HG03469 (cell line): ENCODE results near the gene MTHFSD.

Experiments used
- ATAC-seq: cut with Tn5 transposase; IDR thresholded peaks from one replicate; pipeline ENCODE4 v1.9.1; 2021; ENCODE audit warnings: mild to moderate bottlenecking, moderate library complexity, moderate number of reproducible peaks; ENCODE audit not compliant: unreplicated experiment

Gene MTHFSD

DNA sequence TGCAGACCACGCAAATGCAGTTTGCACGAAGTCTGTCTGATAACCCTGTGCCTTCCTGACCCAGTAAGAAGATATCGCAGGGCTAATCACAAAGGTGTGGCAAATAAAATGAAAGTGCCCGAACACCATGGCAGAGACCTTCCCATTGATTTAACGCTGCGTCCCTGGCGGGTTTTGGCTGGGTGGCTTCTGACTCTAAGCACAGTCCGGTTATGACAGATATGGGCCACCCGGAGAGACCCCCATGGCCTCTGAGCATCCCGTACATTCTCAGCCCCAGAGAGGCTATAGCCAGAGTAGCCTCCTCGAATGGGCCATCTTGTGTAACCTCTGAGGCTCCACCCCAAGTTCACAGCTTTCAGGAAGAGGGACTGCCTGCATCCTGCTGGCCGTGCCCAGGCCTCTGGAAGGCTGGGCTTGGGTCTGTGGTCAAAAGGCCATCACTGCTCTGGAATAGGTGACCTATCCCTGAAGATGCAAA is 17.0 kb upstream of the MTHFSD start:
- no peak for ATAC-seq

DNA sequence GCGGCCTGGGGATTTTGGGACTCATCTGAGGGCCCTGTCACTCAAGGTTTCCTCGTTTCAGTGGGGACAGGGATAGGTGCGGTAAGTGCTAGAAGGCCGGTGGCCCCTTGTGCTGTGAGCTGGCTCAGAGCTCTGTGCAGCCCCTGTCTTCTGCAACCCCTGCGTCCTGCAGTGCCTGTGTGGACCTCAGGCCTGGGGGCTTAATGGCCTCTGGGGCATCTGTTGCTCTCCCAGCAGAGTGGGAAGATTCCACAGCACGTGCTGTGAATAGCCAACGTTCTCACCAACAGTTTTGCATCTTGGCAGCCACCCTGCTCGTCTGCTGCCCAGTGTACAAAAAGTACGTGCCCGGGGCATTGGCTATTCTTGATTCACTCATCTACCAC is 16.5 kb upstream of the MTHFSD start:
- ATAC-seq, result no peak

DNA sequence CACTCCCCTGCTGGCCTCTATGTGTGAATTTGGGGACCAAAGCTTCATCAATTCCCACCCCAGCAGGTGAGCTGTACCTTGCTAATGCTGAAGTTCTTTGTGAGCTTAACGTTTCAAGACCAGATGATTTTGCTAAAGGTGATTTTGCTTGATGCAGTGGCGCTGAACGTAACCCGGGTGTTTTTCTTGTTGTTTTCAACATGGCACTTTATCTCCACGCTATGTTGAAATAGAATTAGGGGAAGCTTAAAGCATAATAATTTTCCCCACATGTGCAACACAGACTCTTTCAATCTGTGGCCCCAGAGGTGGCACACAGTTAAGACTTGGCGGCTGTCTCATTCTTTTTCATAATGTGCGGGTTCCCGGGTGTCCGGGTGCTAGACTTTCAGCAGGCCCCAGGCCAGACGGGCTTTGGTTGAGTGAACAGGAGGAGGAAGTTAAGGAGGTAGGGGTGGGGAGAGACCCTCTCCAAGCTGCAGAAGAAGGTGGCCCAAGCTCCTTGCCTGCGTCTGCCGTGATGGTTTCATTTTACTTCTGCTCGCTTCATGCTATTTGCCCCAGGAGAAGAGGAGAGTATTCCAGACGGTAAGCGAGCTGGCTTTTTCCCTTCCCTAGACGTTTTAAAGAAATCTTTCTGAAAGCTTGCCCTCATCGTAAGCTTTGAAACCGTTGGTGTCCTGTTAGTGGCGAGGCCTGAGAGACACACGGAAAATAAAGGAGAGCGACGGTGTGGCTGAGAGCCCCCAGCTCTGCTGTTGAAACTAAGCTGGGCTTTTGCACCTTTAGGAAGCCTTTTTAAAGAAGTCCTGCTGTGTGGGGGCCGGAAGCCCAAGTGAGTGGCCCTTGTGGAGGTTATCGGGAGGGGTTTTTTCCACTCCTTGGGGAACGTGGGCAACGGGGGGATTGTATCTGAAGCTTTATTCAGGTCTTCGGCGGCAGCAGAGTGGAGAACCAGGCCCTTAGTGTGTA is 15.8 kb upstream of the MTHFSD start:
- ATAC-seq, result no peak

DNA sequence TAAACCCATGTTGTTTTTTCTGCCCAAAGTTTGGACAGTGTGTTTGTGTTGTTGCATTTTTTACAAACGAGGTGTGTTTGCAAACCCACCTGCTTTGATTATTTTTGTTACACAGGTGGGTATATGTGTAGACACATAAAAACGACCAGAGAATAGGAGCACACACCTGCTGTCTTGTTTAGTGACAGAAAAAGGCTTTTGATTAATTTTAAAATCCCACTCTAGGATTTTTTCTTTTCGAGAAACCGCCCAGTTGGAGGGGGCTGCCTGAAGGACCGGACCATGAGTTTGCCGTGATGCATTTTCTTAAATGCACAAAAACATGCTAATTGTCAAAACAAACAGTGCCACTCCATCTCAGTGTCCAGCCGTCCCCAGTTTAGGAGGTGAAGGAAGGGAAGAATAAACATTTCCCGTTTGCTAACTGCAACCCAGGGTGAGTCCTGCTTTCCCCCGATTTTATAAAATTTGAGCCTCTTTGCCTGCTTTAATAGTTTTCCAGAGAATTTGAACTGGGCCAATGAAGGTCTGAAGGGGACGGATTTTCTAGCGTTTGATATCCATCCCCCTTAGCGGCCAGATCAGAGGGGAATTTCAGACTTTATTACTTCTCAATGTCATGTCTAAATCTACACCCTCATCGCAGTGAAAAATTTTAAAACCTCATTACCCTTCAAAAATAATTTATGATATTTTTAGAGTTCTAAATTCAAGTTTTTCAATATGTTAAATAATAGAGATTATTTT is 14.8 kb upstream of the MTHFSD start:
- ATAC-seq, result no peak

DNA sequence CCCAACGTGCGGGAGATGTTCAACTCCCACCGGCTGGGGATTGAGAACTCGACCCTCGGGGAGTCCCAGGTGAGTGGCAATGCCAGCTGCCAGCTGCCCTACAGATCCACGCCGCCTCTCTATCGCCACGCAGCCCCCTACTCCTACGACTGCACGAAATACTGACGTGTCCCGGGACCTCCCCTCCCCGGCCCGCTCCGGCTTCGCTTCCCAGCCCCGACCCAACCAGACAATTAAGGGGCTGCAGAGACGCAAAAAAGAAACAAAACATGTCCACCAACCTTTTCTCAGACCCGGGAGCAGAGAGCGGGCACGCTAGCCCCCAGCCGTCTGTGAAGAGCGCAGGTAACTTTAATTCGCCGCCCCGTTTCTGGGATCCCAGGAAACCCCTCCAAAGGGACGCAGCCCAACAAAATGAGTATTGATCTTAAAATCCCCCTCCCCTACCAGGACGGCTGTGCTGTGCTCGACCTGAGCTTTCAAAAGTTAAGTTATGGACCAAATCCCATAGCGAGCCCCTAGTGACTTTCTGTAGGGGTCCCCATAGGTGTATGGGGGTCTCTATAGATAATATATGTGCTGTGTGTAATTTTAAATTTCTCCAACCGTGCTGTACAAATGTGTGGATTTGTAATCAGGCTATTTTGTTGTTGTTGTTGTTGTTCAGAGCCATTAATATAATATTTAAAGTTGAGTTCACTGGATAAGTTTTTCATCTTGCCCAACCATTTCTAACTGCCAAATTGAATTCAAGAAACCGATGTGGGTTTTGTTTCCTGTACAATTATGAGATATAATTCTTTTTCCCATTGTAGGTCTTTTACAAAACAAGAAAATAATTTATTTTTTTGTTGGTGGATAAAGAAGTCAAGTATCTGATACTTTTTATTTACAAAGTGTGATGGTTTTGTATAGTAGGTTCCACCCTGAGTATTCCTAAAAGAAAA is 13.9 kb upstream of the MTHFSD start:
- ATAC-seq, result no peak

DNA sequence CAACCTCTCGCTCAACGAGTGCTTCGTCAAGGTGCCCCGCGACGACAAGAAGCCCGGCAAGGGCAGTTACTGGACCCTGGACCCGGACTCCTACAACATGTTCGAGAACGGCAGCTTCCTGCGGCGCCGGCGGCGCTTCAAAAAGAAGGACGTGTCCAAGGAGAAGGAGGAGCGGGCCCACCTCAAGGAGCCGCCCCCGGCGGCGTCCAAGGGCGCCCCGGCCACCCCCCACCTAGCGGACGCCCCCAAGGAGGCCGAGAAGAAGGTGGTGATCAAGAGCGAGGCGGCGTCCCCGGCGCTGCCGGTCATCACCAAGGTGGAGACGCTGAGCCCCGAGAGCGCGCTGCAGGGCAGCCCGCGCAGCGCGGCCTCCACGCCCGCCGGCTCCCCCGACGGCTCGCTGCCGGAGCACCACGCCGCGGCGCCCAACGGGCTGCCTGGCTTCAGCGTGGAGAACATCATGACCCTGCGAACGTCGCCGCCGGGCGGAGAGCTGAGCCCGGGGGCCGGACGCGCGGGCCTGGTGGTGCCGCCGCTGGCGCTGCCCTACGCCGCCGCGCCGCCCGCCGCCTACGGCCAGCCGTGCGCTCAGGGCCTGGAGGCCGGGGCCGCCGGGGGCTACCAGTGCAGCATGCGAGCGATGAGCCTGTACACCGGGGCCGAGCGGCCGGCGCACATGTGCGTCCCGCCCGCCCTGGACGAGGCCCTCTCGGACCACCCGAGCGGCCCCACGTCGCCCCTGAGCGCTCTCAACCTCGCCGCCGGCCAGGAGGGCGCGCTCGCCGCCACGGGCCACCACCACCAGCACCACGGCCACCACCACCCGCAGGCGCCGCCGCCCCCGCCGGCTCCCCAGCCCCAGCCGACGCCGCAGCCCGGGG is 12.9 kb upstream of the MTHFSD start:
- no peak for ATAC-seq

DNA sequence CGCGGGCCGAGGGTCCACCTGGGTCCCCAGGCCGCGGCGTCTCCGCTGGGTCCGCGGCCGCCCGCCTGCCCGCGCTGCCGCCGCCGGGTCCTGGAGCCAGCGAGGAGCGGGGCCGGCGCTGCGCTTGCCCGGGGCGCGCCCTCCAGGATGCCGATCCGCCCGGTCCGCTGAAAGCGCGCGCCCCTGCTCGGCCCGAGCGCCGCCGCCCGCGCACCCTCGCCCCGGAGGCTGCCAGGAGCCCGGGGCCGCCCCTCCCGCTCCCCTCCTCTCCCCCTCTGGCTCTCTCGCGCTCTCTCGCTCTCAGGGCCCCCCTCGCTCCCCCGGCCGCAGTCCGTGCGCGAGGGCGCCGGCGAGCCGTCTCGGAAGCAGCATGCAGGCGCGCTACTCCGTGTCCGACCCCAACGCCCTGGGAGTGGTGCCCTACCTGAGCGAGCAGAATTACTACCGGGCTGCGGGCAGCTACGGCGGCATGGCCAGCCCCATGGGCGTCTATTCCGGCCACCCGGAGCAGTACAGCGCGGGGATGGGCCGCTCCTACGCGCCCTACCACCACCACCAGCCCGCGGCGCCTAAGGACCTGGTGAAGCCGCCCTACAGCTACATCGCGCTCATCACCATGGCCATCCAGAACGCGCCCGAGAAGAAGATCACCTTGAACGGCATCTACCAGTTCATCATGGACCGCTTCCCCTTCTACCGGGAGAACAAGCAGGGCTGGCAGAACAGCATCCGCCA is 12.1 kb upstream of the MTHFSD start:
- no peak for ATAC-seq

DNA sequence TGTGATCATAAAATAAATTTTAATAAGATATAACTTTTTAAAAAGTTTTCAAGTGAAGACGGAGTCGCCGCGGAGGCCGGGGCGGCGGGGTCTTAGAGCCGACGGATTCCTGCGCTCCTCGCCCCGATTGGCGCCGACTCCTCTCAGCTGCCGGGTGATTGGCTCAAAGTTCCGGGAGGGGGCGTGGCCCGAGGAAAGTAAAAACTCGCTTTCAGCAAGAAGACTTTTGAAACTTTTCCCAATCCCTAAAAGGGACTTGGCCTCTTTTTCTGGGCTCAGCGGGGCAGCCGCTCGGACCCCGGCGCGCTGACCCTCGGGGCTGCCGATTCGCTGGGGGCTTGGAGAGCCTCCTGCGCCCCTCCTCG is 11.5 kb upstream of the MTHFSD start, which contains the start of gene FOXC2:
Gene FOXC2, plus strand, starts transcription at position 229 of the 365 bp plus-strand sequence. CDS start 507 bp downstream, outside the sequence.
- ATAC-seq, result no peak

DNA sequence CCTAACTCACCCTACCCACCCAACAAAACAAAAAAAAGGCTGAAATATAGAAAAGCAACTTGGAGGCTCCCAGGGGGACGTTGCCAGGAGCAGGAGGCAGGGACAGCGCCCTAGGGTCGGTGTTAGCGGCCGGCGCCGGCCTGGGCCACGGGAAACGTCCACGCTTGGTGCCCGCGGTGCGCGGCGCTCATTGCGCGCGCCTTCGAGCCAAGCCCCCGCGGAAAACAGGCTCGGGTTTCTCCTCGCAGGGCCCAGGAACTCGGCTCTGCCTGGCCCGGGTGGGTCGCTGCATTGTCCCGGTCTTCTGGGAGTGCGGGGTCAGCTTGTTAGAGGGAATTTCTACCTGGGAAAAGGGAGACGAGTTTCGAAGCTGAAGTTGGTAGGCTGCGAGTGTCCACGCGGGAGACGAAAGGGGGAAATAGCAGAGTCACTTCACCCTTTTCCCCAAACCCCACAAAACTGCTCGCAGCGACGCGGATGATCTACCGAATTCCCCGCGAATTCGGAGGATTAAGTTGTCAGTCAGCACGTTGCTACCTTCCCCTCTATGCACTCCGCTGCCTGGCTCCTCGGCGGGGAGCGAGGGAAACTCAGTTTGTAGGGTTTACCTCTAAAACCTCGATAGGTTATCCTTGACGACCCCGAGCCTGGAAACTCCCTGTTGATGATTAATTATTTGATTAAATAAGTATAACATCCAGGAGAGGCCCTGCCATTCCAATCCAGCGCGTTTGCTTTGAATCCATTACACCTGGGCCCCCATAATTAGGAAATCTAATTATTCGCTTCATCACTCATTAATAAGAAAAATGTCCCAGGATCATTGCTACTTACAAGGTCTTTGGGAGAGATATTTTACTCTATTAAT is 10.8 kb upstream of the MTHFSD start:
- no peak for ATAC-seq

DNA sequence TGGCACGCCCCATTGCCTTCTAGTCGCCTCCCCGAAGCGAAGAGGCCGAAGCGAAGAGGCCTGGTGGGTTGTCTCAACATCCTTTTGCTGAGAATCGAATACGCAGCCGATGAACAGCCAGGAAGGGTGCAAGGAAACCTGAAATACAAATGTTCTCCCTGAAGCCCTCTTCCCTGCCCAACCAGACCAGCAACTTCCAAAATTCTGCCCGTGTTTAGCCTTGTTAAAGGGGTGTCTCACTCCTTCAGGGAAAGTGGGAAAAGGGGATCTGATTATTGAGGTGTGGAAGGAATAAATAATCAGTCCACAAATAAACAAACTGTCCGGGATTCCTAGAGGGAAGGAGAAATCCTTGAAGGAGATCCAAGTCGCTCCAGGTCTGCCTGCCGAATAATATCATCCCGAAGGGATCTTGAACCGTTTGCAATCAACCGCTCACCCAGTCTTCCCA is 10.2 kb upstream of the MTHFSD start:
- no peak for ATAC-seq

DNA sequence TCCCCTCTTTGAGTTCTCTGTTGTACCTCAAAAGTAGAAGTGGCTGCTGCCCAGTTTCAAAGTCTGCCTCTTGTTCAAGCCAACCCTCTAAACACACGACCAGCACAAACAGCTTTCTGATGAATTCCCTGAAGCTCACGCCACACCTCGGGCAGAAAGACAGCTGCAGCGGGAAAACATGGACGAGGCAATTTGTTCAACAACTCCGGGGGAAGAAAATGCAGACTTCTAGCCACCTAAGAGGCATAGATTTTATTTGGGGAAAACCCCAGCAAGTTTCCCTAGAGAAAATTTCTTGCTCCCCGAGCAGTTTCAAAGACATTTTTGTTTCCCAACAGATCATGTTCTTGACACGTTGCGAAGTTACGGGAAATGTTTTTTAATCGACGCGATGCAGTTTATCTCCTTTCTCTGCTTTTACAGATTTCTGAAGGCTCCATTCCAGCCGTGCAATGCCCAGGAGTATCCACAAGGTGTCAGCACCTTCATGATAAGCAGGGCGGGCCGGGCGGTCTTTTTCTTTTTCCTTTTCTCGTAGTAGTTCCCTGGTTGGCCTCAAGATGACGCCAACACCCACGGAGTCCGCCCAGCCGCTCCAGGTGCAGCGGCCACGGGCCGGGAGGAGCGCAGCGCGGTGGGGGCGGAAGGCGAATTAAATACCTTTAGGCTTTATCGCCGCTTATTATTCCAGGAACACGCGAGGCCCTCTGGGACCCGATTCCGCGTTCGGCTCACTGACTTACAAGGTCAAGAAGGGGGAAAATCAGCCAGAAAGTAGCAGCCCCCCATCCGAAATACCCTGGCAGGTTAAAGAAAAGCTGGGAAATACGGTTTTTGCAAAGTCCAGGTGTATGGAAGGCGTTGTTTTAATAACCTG is 8.7 kb upstream of the MTHFSD start:
- no peak for ATAC-seq

DNA sequence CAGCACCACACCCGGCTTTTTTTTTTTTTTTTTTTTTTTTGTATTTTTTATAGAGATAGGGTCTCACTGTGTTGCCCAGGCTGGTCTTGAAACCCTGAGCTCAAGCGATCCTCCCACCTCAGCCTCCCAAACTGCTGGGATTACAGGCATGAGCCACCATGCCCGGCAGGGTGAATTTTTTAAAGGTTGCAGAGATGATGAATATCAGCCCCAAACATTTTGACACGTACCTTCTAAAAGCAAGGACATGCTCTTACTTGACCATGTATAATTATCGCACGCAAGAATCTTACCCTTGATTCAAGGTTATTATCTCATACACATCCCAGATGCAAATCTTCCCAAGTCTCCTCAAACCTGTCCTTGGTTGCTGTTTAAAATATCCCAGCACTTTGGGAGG is 7.3 kb upstream of the MTHFSD start:
- ATAC-seq, result no peak

DNA sequence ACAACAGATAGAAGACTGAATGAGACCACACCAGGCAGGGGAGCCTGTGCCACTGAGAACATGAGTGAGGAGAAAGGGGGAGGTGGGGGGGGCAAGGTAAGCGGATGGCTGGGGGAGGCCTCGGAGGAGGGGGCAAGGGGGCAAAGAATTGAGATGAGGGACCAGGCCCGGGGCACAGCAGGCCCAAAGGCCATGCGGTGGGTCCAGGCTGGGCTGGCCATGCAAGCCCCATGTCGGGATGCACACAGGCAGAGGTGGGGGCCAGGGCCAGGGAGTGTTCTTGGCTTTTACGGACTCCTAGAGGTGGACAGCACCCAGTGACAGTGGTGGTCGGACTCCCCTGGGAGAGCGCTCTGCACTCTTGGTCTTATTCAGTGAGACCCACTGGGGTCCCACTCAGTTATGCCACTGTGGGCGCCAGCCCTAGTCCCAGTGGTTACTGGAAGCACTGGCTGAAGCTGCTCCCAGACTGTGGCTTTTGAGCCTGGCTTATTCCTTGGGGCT is 4.8 kb upstream of the MTHFSD start:
- ATAC-seq, result no peak

DNA sequence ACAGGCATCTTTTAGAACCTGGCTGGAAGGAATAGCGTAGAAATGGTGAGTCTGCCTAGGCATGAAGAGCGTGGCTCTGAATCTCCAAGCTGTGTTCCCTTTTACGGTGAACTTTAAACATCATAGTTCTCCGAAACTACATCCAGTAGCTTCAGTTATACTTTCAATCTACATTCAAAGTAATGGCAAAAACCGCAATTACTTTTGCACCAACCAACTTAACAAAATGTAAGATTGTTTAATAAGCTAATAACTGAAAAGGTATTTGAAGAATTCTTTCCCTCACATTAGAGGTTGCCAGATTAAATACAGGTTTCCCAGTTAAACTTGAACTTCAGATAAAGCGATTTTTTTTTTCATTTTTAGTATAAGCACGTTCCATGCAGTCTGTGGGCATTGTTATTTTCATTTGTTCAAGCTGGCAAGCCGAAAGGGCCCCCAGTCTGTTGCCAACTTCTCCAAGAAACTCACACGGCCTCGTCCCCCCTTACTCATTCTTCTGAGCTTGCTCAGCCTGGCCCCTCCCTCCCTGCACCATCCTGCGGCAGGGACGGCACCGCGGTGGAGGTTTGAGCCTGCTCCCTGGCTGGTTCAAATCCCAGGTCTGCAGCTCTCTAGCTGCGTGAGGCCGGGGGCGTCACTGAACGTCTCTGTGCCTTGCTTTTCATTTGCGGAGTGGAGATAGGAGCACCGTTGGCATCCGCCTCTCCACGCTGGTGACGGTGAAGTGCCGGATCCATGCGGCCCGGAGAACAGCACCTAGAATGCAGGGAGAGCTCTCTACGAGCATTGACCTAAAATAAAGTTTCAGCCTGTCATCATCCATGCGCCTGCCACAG is 3.5 kb upstream of the MTHFSD start:
- no peak for ATAC-seq

DNA sequence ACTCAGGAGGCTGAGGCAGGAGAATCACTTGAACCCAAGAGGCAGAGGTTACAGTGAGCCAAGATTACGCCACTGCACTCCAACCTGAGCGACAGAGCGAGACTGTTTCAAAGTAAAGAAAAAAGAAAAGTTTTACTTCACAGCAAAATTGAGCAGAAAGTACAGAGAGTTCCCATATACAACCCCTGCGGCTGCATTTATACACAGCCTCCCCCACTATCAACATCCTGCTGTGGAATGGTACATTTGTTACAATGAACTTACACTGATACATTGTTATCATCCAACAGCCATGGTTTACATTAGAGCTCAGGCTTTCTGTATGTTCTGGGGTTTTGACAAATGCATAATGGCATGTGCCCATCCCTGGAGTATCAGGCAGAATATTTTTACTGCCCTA is 2.6 kb upstream of the MTHFSD start:
- ATAC-seq, result no peak

DNA sequence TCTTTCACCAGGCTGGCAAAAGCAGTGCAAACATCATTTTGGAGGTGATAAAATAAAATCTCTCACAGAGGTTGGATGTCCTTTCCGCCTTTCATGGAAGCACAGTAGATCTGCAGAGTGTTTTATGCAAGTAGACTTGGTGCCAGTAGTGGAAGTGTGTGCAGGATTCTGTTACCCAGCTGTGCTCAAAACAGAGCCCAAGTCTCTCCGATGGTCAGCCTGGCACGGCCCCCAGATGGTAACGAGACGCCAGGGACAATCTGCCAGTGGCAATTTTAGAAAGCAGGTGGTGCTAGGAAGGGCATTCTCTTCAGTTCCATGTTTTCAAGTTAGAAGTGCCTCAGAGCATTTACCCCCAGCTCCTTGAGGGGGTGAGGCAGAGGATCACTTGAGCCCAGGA is 1.5 kb upstream of the MTHFSD start:
- ATAC-seq, result no peak
